BE2C (cell line): ENCODE results near the gene C17orf50.
"Not testable (repeated sequence)": the region's sequence is repeated elsewhere in the genome, so short reads cannot be mapped to it uniquely, and the experiment has no call there.

Source experiments
- DNase-seq: peaks from one replicate; pipeline ENCODE4 v3.0.0-alpha.2; 2020
- H3K27me3 ChIP-seq: fragments of 250-450 bp; sonication (Bioruptor Pico); 2 replicates; pipeline ENCODE4 v1.5.1; 2020; ENCODE audit warnings: mild to moderate bottlenecking
- H3K36me3 ChIP-seq: fragments of 250-450 bp; sonication (Bioruptor Pico); 2 replicates; pipeline ENCODE4 v1.5.1; 2020; ENCODE audit warnings: mild to moderate bottlenecking
- H3K4me1 ChIP-seq: fragments of 250-450 bp; sonication (Bioruptor Pico); 2 replicates; pipeline ENCODE4 v1.5.1; 2020
- H3K4me3 ChIP-seq: 2 replicates; pipeline ENCODE4 v1.5.1; 2011; ENCODE audit warnings: low read depth, low read length
- H3K9me3 ChIP-seq: fragments of 250-450 bp; sonication (Bioruptor Pico); 2 replicates; pipeline ENCODE4 v1.5.1; 2020
- TF ChIP-seq, protein P1 (sequence below): IDR thresholded peaks from 2 replicates; pipeline ENCODE4 v1.5.1; 2012; ENCODE audit warnings: mild to moderate bottlenecking, low read depth, low read length

C17orf50 gene

DNA sequence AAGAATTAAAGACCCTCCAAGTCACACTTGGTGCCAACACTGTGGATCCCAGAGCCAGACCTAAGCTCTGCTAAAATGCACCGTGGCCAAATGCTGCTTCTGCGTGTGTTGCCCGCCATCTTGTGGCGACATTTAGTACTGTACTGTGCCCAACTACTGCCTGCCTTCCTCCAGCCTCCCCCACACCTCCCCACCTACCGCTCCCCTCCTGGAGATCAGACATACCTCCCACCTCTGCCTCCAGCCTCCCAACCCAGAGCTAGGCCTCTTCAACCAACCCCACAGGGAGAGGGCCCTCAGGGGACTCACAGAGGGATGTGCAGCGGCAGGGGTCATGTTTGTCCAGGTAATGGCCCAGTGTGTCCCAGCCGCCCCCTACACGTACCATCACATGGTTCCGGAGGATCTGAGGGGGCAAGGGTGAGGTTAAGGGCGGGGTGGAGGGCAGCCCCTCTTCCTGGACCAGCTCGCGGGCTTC, 13.1 kb upstream of the C17orf50 start:
- peak; percentile 84 for DNase-seq
- H3K4me1 ChIP-seq, result peaks cover 9% of the 10 kb centered on the region
- H3K9me3 ChIP-seq, result no peaks in the 10 kb centered on the region
- TF ChIP-seq, protein P1, sequence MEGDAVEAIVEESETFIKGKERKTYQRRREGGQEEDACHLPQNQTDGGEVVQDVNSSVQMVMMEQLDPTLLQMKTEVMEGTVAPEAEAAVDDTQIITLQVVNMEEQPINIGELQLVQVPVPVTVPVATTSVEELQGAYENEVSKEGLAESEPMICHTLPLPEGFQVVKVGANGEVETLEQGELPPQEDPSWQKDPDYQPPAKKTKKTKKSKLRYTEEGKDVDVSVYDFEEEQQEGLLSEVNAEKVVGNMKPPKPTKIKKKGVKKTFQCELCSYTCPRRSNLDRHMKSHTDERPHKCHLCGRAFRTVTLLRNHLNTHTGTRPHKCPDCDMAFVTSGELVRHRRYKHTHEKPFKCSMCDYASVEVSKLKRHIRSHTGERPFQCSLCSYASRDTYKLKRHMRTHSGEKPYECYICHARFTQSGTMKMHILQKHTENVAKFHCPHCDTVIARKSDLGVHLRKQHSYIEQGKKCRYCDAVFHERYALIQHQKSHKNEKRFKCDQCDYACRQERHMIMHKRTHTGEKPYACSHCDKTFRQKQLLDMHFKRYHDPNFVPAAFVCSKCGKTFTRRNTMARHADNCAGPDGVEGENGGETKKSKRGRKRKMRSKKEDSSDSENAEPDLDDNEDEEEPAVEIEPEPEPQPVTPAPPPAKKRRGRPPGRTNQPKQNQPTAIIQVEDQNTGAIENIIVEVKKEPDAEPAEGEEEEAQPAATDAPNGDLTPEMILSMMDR, result peak; percentile 91
- H3K4me3 ChIP-seq, result no peak overlapping the region
- no peaks in the 10 kb centered on the region for H3K36me3 ChIP-seq
- H3K27me3 ChIP-seq, result peaks cover 3% of the 10 kb centered on the region; the same call in 1 of the 2 replicates

- Histone ChIP-seq H3K4me3 (no peak overlapping the region), H3K4me1 (peaks cover 9% of the 10 kb centered on the region), H3K27me3 (no peaks in the 10 kb centered on the region), H3K36me3 (no peaks in the 10 kb centered on the region), H3K9me3 (no peaks in the 10 kb centered on the region)
- peak; percentile 52 for DNase-seq
- TF ChIP-seq, protein P1, result no peak
Measured at GRCh38 chr17:35748341-35748841, 12.3 kb upstream of the C17orf50 start.

- Histone ChIP-seq H3K27me3 (no peaks in the 10 kb centered on the region), H3K9me3 (no peaks in the 10 kb centered on the region), H3K4me3 (no peak overlapping the region), H3K4me1 (peaks cover 9% of the 10 kb centered on the region), H3K36me3 (no peaks in the 10 kb centered on the region)
- DNase-seq, result no peak
- TF ChIP-seq, protein P1, result no peak
Measured at GRCh38 chr17:35748979-35749378, 11.7 kb upstream of the C17orf50 start.

- H3K4me3 ChIP-seq, result peak overlapping the region; percentile 43
- H3K27me3 ChIP-seq, result no peaks in the 10 kb centered on the region
- H3K9me3 ChIP-seq, result no peaks in the 10 kb centered on the region
- H3K4me1 ChIP-seq, result peaks cover 9% of the 10 kb centered on the region
- H3K36me3 ChIP-seq, result no peaks in the 10 kb centered on the region
- TF ChIP-seq, protein P1, result no peak
- DNase-seq, result no peak
Measured at GRCh38 chr17:35749560-35750412, 10.9 kb upstream of the C17orf50 start.

GRCh38 chr17:35750526-35751395, 9.9 kb upstream of the C17orf50 start:
- TF ChIP-seq, protein P1, result no peak
- Histone ChIP-seq H3K4me1 (peaks cover 9% of the 10 kb centered on the region), H3K4me3 (peak overlapping the region; percentile 43; the same call in 1 of the 2 replicates), H3K36me3 (no peaks in the 10 kb centered on the region), H3K9me3 (no peaks in the 10 kb centered on the region), H3K27me3 (no peaks in the 10 kb centered on the region)
- no peak for DNase-seq

- not testable (repeated sequence) for H3K9me3 ChIP-seq, H3K4me1 ChIP-seq, H3K4me3 ChIP-seq, H3K27me3 ChIP-seq, DNase-seq, H3K36me3 ChIP-seq
Measured at GRCh38 chr17:35751541-35751940, 9.1 kb upstream of the C17orf50 start.
